SK-N-SH treated with all-trans-retinoic acid at 6 μM for 48 hours (cell line): ENCODE data around the gene TNRC6A.

Experiments used
- ARNTL ChIP-seq: fragments of 450-650 bp; formaldehyde crosslinking; IDR thresholded peaks from 2 replicates; pipeline ENCODE4 v1.5.0; 2020; ENCODE audit warnings: low read depth, mild to moderate bottlenecking, moderate library complexity, borderline replicate concordance
- CREB5 ChIP-seq: fragments of 250-450 bp; sonication (Bioruptor Pico); IDR thresholded peaks from 2 replicates; pipeline ENCODE4 v1.5.1; 2020; ENCODE audit warnings: low read depth, mild to moderate bottlenecking, moderate library complexity
- CSDC2 ChIP-seq: fragments of 250-450 bp; sonication (Bioruptor Pico); IDR thresholded peaks from 2 replicates; pipeline ENCODE4 v1.5.0; 2020; ENCODE audit warnings: mild to moderate bottlenecking, moderate library complexity
- ESRRG ChIP-seq: fragments of 250-450 bp; sonication (Bioruptor Pico); IDR thresholded peaks from 2 replicates; pipeline ENCODE4 v1.6.1; 2021; ENCODE audit warnings: mild to moderate bottlenecking
- ISL1 ChIP-seq: fragments of 250-450 bp; sonication (Bioruptor Pico); IDR thresholded peaks from 2 replicates; pipeline ENCODE4 v2.1.2; 2022; ENCODE audit warnings: mild to moderate bottlenecking, moderate library complexity
- OSR1 ChIP-seq: fragments of 250-450 bp; sonication (Bioruptor Pico); IDR thresholded peaks from 2 replicates; pipeline ENCODE4 v1.8.0; 2022; ENCODE audit warnings: moderate library complexity, mild to moderate bottlenecking, inconsistent platforms
- PATZ1 ChIP-seq: fragments of 250-450 bp; sonication (Bioruptor Pico); IDR thresholded peaks from 2 replicates; pipeline ENCODE4 v1.8.0; 2020; ENCODE audit warnings: mild to moderate bottlenecking, moderate library complexity, borderline replicate concordance
- PPARA ChIP-seq: fragments of 250-450 bp; sonication (Bioruptor Pico); IDR thresholded peaks from 2 replicates; pipeline ENCODE4 v1.5.0; 2020; ENCODE audit warnings: mild to moderate bottlenecking, borderline replicate concordance
- RARB ChIP-seq: fragments of 250-450 bp; sonication (Bioruptor Pico); IDR thresholded peaks from 2 replicates; pipeline ENCODE4 v1.8.0; 2021; ENCODE audit warnings: mild to moderate bottlenecking, moderate library complexity
- ZFP30 ChIP-seq: fragments of 450-650 bp; formaldehyde crosslinking; IDR thresholded peaks from 2 replicates; pipeline ENCODE4 v1.5.0; 2022; ENCODE audit warnings: mild to moderate bottlenecking, moderate library complexity
- ZNF565 ChIP-seq: fragments of 450-650 bp; formaldehyde crosslinking; conservative IDR thresholded peaks from 2 replicates; pipeline ENCODE4 v1.5.0; 2020; ENCODE audit warnings: low read depth, mild to moderate bottlenecking, moderate library complexity
- ZNF8 ChIP-seq: fragments of 450-650 bp; formaldehyde crosslinking; IDR thresholded peaks from 2 replicates; pipeline ENCODE4 v1.5.0; 2020; ENCODE audit warnings: mild to moderate bottlenecking, moderate library complexity
- TF ChIP-seq, protein P1 (sequence below): fragments of 250-450 bp; sonication (Bioruptor Pico); IDR thresholded peaks from 2 replicates; pipeline ENCODE4 v1.5.1; 2021; ENCODE audit warnings: mild to moderate bottlenecking, moderate library complexity
- TF ChIP-seq, protein P2 (sequence below): fragments of 250-450 bp; sonication (Bioruptor Pico); IDR thresholded peaks from 2 replicates; pipeline ENCODE4 v1.5.0; 2020; ENCODE audit warnings: mild to moderate bottlenecking, moderate library complexity

GRCh38 chr16:24807301-24807700 is 77.8 kb downstream of the TNRC6A start:
- TF ChIP-seq ARNTL (no peak), CREB5 (no peak), ZNF8 (CRISPR knock-in tag) (no peak), PPARA (CRISPR knock-in tag) (no peak), RARB (no peak), ESRRG (no peak), PATZ1 (CRISPR knock-in tag) (no peak), CSDC2 (CRISPR knock-in tag) (no peak), ISL1 (CRISPR knock-in tag) (no peak), ZNF565 (CRISPR knock-in tag) (no peak), OSR1 (CRISPR knock-in tag) (no peak), ZFP30 (CRISPR knock-in tag) (no peak)
- TF ChIP-seq, protein P1, sequence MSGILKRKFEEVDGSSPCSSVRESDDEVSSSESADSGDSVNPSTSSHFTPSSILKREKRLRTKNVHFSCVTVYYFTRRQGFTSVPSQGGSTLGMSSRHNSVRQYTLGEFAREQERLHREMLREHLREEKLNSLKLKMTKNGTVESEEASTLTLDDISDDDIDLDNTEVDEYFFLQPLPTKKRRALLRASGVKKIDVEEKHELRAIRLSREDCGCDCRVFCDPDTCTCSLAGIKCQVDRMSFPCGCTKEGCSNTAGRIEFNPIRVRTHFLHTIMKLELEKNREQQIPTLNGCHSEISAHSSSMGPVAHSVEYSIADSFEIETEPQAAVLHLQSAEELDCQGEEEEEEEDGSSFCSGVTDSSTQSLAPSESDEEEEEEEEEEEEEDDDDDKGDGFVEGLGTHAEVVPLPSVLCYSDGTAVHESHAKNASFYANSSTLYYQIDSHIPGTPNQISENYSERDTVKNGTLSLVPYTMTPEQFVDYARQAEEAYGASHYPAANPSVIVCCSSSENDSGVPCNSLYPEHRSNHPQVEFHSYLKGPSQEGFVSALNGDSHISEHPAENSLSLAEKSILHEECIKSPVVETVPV, result no peak
- TF ChIP-seq, protein P2, sequence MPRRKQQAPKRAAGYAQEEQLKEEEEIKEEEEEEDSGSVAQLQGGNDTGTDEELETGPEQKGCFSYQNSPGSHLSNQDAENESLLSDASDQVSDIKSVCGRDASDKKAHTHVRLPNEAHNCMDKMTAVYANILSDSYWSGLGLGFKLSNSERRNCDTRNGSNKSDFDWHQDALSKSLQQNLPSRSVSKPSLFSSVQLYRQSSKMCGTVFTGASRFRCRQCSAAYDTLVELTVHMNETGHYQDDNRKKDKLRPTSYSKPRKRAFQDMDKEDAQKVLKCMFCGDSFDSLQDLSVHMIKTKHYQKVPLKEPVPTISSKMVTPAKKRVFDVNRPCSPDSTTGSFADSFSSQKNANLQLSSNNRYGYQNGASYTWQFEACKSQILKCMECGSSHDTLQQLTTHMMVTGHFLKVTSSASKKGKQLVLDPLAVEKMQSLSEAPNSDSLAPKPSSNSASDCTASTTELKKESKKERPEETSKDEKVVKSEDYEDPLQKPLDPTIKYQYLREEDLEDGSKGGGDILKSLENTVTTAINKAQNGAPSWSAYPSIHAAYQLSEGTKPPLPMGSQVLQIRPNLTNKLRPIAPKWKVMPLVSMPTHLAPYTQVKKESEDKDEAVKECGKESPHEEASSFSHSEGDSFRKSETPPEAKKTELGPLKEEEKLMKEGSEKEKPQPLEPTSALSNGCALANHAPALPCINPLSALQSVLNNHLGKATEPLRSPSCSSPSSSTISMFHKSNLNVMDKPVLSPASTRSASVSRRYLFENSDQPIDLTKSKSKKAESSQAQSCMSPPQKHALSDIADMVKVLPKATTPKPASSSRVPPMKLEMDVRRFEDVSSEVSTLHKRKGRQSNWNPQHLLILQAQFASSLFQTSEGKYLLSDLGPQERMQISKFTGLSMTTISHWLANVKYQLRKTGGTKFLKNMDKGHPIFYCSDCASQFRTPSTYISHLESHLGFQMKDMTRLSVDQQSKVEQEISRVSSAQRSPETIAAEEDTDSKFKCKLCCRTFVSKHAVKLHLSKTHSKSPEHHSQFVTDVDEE (CRISPR knock-in tag), result no peak
